NCI-H2227 treated with DMSO at 0.1 percent for 48 hours (cell line): ENCODE measurements around the gene EPB42.
"Not testable (repeated sequence)": the region's sequence is repeated elsewhere in the genome, so short reads cannot be mapped to it uniquely, and the experiment has no call there.

Source experiments
- DNase-seq: peaks from one replicate; lab custom pipeline; 2025; lab: John Stamatoyannopoulos, UW

EPB42 gene

DNA sequence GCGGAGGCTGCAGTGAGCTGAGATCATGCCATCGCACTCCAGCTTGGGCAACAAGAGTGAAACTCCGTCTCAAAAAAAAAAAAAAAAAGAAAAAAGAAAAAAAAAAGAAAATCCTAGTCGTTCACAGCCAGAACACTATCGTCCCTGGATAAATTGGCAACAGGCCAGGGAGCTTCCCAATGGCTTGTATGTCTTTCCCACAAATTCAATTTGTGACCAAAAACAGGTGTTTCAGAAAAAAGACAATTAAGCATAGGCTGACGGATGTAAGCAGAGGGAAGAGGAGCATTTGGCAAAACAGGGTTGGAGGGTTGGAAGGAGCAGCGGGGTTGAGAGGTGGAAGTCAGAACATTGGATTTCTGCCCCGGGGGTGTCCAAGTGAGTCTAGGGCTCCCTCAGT is 8.5 kb downstream of the EPB42 start:
- DNase-seq: no peak

DNA sequence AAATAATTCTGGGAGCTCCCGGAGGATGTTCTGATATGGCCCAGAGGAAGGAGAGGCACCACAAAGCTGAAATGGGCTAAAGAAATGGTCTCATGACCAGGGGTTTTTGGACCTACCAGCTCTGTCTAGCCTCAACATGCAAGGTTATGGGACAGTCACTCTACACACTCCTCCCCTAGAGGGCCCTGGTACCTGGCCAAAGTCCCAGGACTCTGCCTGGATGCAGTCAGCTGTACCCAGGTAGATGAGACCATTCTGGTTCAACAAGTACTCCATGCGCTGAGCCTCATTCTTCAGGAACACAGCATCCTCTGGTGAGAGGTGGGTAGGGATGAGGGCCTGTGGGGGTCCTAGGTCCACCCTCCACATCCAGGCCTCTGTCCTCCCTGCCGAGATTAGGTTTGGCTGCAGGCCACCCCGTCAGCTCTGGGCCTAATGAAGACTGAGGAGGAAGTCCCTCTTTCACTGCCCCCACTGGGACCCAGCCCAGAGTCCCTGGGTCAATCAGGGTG is 9.5 kb downstream of the EPB42 start:
- no peak for DNase-seq

DNA sequence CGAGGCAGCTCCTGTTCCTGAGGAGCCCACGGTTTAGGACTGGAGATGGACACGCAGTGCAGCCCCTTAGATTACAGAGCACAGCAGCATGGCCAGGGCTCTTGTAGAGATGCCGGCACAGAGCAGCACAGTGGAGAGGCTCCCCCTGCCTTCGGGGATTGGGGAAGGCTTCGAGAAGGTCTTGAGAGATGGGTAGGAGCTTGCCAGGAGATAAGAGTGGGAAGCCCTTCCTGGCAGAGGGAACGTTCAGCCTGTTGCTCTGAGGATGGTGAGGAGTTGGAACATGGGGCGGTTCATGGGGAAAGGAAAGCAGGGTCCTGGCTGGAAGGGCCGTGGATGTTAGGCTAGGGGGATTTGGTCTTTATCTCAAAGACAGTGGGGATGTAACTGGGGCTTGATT is 10.0 kb downstream of the EPB42 start:
- no peak for DNase-seq

DNA sequence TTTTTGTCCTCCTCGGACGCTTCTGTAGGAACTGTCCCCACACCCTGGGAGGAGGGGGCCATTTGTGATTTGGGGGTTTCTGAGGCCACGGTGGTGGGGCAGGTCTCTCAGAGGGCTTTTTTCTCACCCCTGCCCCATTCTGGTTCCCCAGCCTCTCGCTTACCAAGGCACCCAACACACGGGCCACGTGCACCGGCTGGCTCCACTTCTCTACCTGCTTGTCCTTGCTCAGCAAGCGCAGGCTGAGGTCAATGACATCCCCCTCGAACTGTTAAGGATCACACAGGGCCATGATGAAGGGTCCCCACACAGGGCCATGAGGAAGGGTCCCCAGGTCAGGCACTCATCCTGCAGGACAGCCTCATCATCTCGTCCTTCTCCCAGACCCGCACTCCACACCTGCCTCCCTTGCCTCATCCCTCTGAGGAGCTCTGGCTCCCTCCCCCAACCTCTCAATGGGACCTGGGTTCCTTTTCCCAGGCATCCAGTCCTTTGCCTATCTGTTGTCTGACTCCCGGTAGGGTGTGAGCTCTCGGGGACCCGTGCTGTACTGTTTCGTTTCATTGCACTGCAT is 10.6 kb downstream of the EPB42 start:
- no peak for DNase-seq

DNA sequence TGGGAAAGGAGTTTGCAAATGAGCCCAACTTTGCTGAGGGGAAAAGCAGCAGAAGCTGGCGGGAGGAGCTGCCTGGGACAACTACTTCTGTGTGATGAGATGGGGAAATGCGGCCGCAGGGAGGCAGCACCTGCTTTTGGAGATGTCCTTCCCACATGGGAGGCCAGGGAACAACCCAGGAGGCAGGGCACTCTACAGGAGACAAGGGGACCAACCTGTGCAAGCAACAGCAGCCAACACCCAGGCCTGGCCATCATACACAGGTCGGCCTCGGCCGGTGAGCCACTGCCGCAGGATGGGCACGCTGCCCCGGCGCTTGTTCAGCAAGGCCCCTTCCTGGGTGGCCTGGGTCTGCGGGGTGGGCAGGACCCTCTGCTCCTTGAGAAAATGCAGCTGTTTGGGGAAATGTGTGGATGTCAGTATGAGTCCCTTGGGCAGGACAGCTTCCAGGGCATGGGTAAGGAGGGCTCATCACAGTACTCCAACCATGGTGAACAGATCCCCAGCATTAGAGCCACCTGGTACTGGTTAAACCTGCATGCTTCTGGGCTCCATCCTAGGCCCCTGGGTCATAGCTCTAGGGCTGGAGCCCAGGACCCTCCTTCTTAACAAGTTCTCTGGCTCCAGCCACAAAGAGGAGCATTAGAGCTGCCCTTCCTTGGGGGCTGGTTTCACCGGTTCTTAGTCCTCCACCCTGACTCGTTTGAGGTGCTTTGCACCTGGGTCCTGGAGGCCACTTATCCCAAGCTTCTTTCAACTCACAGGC is 11.6 kb downstream of the EPB42 start:
- no peak for DNase-seq

DNA sequence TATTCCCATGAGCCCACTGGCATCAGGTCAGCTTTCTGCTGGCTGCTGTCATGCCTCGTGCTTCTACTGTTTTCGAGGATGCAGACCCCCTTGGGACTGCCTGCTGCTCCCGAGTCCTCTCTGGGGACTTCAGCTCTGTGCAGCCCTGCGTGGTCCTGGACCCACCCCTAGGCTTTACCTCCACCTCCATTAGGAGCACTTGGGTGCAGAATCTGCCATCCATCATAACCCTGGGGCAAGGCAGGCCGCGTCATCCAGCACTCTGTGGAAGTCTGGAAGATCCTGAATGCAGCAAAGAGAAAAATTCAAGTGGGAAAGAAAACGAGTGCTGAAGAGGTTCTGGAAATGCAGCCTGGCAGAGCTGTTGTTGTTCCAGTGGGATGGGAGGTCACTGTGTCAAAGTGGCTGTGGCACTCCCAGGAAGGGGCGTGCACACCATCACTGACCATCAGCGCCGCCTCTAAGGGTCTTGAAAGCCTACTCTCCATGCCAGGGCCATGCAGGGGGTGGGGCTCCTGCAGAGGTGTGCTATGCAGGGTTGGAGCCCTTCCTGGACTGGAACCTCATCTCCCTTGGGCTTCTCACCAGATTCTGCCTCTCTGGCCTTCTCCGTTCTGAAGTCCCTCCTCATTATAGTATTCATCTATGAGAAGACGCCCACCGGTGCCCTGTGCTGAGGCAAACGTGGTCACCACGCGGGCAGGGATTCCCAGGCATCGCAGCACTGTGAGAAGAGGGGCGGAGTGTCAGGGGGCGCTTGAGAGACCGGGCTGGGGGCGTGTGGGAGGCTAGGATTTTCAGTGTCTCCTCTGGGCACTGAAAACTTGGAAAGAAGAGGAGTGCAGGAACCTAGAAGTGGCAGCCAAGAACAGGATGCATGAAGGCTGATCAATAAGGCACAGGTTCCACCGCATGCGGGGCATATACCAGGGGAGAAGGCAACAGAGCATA is 12.5 kb downstream of the EPB42 start:
- DNase-seq: no peak

DNA sequence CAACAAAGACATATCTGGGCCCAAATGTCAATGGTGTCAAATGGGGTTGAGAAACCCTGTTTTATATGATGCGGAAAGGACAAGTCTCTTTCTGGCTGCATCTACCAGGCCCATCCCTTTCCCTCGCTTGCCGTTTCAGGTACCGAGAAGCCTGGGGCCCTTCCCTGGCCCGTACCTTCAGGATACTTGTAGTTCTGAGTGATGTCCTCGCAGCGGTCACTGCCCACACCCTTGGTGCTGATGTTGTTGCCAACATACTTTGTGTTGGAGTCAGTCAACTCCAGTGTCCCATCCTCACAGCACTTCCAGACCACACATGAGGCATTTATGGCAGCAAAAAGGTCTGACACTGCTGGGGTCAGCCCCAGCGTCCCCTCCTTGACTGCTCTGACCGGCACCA is 13.8 kb downstream of the EPB42 start:
- no peak for DNase-seq

DNA sequence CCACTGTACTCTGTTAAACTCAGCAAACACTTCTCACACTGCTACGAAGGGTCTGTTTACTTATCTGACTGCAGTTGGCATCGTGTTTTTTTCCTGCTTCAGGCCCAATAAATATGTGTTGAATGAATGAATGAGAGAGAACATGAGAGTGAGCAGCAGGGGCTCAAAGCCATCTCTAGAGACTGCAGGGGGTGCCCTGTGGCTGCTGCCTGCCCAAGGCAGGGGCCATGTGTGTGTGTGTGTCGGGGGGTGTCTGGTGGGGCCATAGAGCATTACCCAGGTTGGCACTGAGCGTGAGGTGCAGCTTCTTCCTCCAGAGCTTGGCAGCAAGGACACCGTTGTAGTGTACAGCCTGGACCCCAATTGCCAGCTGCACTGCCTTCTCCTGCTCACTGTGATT is 14.8 kb downstream of the EPB42 start:
- no peak for DNase-seq

DNA sequence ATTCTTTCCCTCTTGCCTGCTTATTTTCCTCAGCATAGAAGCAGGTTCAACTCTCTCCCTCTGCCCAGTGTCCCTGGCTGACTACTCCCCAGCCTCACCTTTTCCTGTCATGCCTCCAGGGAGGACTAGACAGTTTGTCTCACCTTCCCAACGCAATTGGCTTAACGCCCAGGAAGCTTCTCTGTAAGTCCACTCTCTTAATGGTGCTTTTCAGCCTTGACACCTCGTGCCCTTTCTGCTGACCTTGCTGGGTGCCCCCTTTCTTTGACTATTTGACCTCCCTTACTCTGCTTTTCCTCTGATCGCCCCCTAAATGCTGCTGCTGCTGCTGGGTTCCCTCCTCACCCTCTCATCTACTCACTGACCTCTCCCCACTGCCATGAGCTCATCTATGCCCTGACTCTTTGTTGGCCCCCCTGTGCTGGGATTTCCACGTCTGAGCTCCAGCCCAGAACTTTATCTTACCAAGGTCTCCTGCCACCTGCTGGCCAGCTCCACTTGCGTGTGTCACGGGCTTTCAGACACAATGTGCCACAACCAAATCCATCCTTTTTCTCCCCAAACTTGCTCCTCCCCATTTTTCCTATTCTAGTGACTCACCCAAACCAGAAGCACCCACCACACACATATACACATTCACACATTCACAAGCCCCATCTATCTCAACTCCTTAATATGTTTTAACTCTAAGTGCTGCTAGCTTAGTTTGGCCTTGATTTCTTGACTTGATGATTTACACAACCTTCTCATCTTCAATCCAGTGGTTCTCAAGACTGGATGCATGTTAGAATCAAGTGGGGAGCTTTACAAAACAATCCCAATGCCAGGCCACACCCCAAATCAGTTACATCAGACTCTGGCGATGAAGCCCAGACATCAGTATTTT is 16.6 kb downstream of the EPB42 start:
- no peak for DNase-seq

DNA sequence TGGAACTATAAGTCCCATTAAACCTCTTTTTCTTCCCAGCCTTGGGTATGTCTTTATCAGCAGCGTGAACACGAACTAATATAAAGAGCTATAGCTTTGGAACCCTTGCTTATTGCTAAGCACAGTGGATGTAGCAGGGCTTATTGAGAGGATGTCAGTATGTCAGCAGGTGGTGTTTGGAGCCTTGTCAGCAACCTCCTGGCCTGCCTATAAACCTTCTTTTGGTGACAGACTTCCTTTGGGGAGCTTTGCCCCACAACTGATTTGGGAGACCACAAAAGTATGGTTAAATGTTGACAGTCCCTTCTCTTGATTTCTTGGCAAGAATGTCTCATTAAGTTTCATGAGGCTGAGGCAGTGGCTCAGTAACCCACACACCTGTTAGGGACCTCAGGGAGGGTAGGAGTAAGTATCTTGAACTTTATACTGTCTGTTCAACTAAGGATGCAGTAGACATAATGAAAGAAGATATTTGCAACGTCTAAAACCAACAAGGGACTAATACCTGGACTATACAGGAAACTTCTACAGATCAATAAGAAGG is 20.8 kb downstream of the EPB42 start:
- no peak for DNase-seq

DNA sequence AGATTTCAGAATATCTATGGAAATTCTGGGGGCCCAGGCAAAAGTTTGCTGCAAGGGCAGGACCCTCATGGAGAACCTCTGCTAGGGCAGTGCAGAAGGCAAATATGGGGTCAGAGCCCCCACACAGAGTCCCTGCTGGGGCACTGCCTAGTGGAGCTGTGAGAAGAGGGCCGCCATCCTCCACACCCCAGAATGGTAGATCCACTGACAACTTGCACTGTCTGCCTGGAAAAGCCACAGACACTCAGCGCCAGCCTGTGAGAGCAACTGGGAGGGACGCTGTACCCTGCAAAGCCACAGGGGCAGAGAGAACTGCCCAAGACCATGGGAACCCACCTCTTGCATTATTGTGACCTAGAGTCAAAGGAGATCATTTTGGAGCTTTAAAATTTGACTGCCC is 21.8 kb downstream of the EPB42 start:
- no peak for DNase-seq

DNA sequence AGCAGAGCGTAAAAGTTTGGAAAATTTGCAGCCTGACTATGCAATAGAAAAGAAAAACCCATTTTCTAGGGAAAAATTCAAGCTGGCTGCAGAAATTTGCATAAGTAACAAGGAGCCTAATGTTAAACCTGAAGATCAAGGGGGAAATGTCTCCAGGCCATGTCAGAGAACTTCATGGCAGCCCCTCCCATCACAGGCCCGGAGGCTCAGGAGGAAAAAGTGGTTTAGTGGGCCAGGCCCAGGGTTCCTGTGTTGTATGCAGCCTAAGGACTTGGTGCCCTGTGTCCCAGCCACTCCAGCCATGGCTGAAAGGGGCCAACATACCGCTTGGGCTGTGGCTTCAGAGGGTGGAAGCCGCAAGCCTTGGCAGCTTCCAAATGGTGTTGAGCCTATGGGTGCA is 22.3 kb downstream of the EPB42 start:
- DNase-seq: not testable (repeated sequence)

DNA sequence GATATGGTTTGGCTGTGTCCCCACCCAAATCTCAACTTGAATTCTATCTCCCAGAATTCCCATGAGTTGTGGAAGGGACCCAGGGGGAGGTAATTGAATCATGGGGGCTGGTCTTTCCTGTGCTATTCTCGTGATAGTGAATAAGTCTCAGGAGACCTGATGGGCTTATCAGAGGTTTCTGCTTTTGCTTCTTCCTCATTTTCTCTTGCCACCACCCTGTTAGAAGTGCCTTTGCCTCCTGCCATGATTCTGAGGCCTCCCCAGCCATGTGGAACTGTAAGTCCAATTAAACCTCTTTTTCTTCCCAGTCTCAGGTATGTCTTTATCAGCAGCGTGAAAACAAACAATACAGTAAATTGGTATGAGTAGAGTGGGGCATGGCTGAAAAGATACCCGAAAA is 23.0 kb downstream of the EPB42 start:
- DNase-seq: not testable (repeated sequence)

DNA sequence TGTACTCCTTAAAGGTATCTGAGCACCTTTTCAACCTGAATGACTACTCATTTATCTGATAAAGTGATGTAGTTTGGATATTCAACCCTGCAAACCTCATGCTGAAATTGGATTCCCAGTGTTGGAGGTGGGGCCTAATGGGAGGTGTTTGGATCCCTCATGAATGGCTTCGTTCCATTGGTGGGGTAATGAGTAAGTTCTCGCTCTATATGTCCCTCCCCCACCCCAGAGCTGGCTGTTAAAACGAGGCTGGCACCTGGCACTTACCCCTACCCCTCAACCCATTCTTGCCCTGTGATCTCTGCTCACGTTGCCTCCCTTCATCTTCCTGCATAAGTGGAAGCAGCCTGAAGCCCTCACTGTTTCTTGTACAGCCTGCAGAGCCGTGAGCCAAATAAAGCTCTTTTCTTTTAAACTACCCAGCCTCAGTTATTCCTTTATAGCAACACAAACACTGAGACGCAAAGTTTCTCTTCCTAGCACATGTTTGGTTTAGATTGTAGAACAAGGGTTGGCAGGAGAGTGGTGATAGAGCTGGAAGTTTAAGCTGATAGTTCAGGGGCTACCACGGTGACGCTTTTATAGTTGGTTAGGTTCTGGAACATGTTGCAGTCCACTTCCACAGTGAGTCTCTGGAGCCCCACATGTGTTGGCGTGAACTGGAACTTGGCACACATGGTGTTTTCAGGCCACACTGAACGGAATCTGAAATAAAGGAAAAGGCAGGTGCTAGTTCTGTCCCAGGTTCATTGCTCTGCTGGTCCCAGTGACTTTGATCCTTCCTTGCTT is 23.9 kb downstream of the EPB42 start:
- DNase-seq: no peak

DNA sequence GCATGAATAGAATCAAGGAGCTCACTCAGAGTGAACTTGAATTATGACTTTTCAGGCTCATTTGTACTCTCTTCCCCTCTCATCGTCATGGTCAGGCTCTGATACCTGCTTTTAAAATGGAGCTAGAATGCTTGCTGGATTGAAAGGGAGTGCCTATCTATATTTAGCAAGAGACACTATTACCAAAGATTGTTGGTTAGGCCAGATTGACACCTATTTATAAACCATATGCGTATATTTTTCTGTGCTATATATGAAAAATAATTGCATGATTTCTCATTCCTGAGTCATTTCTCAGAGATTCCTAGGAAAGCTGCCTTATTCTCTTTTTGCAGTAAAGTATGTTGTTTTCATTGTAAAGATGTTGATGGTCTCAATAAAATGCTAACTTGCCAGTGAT is 26.0 kb downstream of the EPB42 start:
- DNase-seq: no peak

DNA sequence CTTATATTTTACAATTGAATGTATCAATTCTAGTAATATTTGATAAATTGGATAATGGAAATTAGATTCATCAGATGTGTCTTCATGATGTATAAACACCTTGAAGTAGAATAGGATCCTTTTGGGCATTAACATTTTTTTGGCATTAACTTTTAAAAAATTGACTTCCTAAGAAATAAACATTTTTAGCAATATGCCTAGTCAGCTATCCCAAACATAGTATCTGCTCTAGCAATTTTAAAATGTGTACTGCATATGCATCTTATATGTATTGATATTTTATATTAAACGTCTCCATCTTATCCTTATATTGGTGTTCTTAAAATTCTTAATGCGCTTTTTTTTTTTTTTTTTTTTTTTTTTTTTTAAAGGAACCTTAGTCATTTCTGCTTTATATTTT is 27.1 kb downstream of the EPB42 start:
- no peak for DNase-seq

DNA sequence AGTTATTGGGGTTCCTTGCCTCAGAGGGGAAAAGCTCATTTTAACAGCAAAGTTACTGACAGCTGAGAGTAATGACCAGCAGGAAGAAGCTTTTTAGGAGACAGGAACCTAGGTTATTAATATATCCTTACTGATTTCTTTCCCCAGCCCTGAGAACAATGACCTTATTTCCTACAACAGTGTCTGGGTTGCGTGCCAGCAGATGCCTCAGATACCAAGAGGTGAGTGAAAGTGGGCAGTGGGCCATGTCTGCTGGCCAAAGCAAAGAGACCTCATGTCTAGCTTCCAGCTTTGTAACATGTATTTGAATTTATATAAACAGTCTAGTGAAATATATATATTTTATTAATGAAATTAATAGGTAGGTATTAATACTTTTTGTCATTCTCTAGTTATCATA is 30.6 kb downstream of the EPB42 start:
- DNase-seq: no peak

DNA sequence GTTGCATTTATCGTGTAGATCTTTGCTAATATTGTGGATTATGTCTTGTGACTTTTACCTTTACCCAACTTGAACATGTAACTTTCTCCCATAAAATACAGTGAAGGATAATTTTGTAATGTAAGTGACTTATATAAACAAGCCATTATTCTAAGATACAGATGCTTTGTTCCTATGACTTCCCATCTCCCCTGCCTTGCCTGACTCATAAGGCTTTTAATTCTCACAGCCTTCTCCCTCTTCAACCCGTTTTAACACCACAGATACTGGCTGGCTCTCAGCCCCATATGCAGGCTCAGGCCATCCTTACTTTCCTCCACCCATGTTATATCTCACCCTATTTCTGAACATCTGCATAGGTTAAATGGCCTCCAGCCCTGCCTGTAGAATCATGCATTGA is 31.5 kb downstream of the EPB42 start:
- no peak for DNase-seq

DNA sequence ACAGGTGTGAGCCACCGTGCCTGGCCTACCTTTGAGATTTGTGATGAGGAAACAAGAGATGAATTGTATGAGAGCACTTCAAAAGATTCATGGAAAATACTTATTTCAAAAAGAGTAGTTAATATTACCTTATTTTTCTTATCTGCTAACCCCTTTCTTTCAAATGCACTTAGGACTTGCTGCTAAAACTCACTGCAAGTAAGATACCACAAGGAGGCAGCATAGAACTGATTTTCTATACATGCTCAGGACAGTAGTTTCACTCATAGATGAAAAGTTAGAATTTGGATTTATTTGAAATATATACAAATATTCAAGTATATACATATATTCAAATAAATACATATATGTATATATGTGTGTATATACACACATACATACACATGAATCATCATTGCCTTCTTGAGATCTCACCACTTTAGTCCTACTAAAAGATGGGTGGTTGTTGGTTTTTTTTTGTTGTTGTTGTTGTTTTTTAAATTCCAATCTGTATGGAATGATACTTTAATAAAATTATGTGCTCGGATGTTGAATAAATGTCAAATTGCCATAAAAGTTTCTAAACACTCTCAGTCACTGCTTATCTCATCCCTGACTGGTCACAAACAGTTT is 33.2 kb downstream of the EPB42 start:
- DNase-seq: peak; percentile 23

DNA sequence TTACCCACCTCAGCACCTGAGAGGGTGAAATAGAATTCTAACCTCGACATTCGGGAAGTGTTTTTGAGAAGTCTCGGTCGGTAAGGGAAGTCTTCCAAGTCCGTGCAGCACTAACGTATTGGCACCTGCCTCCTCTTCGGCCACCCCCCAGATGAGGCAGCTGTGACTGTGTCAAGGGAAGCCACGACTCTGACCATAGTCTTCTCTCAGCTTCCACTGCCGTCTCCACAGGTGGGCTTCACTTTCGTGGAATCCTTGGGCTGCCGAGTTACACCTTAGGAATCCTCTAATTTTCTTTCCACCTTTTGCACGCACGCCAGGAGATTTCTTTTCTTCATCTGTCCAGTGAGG is 34.8 kb downstream of the EPB42 start:
- no peak for DNase-seq
